Muscle layer of duodenum (tissue), 2 donors: ENCODE data around the gene ALS2CL.

Source experiments
- H3K27ac ChIP-seq: one replicate; pipeline ENCODE4 v1.7.0; 2013; ENCODE audit warnings: mild to moderate bottlenecking, low read length
- H3K27me3 ChIP-seq: one replicate; pipeline ENCODE4 v1.7.0; 2013; ENCODE audit warnings: low read depth, mild to moderate bottlenecking, control low read depth, low read length
- H3K36me3 ChIP-seq, 2 donors: one replicate each; pipeline ENCODE4 v1.7.0; 2013; ENCODE audit warnings: low read length in 2 of 2, control low read depth in 1 of 2, mild to moderate bottlenecking in 1 of 2; ENCODE audit not compliant: insufficient read depth in 2 of 2, control insufficient read depth in 1 of 2
- H3K4me1 ChIP-seq, 2 donors: one replicate each; pipeline ENCODE4 v1.7.0; 2013; ENCODE audit warnings: low read length in 2 of 2, mild to moderate bottlenecking in 2 of 2, control low read depth in 1 of 2, moderate library complexity in 1 of 2; ENCODE audit not compliant: insufficient read depth in 2 of 2, control insufficient read depth in 1 of 2
- H3K4me3 ChIP-seq, 2 donors: one replicate each; pipeline ENCODE4 v1.7.0; 2013; ENCODE audit warnings: low read length in 2 of 2, low read depth in 1 of 2, mild to moderate bottlenecking in 1 of 2
- H3K9me3 ChIP-seq, 2 donors: one replicate each; pipeline ENCODE4 v1.7.0; 2013; ENCODE audit warnings: low read length in 2 of 2, control low read depth in 1 of 2, mild to moderate bottlenecking in 1 of 2; ENCODE audit not compliant: control insufficient read depth in 1 of 2
- donor health status: healthy.

The ALS2CL gene

GRCh38 chr3:46666453-46666845 lies 27.0 kb downstream of the ALS2CL start:
- Histone ChIP-seq H3K27ac (no peak overlapping the region), H3K4me3 (no peak overlapping the region), H3K4me1 (peaks cover 0 to 16% of the 10 kb centered on the region in 2 donors), H3K9me3 (no peaks in the 10 kb centered on the region), H3K27me3 (no peaks in the 10 kb centered on the region), H3K36me3 (no peaks in the 10 kb centered on the region)

- Histone ChIP-seq H3K27me3 (no peaks in the 10 kb centered on the region), H3K27ac (no peak overlapping the region), H3K36me3 (no peaks in the 10 kb centered on the region), H3K4me1 (peaks cover 0 to 16% of the 10 kb centered on the region in 2 donors), H3K4me3 (no peak overlapping the region), H3K9me3 (no peaks in the 10 kb centered on the region)
These were observed 27.6 kb downstream of the ALS2CL start for GRCh38 chr3:46665763-46666452.

GRCh38 chr3:46664971-46665762 lies 28.3 kb downstream of the ALS2CL start:
- Histone ChIP-seq H3K9me3 (no peaks in the 10 kb centered on the region), H3K36me3 (no peaks in the 10 kb centered on the region), H3K4me3 (no peak overlapping the region), H3K4me1 (peaks cover 0 to 16% of the 10 kb centered on the region in 2 donors), H3K27me3 (no peaks in the 10 kb centered on the region), H3K27ac (no peak overlapping the region)

GRCh38 chr3:46664188-46664970 lies 29.1 kb downstream of the ALS2CL start:
- no peak overlapping the region for H3K4me3 ChIP-seq
- no peaks in the 10 kb centered on the region for H3K36me3 ChIP-seq
- H3K4me1 ChIP-seq = peaks cover 0 to 16% of the 10 kb centered on the region in 2 donors
- H3K9me3 ChIP-seq = no peaks in the 10 kb centered on the region
- H3K27ac ChIP-seq = no peak overlapping the region
- H3K27me3 ChIP-seq = no peaks in the 10 kb centered on the region

GRCh38 chr3:46663591-46664135 lies 29.8 kb downstream of the ALS2CL start:
- no peaks in the 10 kb centered on the region for H3K27me3 ChIP-seq
- no peaks in the 10 kb centered on the region for H3K9me3 ChIP-seq
- H3K4me3 ChIP-seq = no peak overlapping the region
- H3K36me3 ChIP-seq = no peaks in the 10 kb centered on the region
- no peak overlapping the region for H3K27ac ChIP-seq
- H3K4me1 ChIP-seq = peaks cover 0 to 16% of the 10 kb centered on the region in 2 donors

GRCh38 chr3:46662771-46663551 lies 30.5 kb downstream of the ALS2CL start:
- H3K36me3 ChIP-seq = no peaks in the 10 kb centered on the region
- H3K4me3 ChIP-seq = no peak overlapping the region
- no peaks in the 10 kb centered on the region for H3K27me3 ChIP-seq
- no peak overlapping the region for H3K27ac ChIP-seq
- no peaks in the 10 kb centered on the region for H3K9me3 ChIP-seq
- H3K4me1 ChIP-seq = peaks cover 0 to 16% of the 10 kb centered on the region in 2 donors

- Histone ChIP-seq H3K27me3 (no peaks in the 10 kb centered on the region), H3K4me3 (no peak overlapping the region), H3K4me1 (peaks cover 0 to 16% of the 10 kb centered on the region in 2 donors), H3K36me3 (no peaks in the 10 kb centered on the region), H3K9me3 (no peaks in the 10 kb centered on the region), H3K27ac (no peak overlapping the region)
These were observed 31.4 kb downstream of the ALS2CL start for GRCh38 chr3:46661776-46662766.

GRCh38 chr3:46660543-46661523 lies 32.6 kb downstream of the ALS2CL start:
- Histone ChIP-seq H3K36me3 (no peaks in the 10 kb centered on the region), H3K27ac (no peak overlapping the region), H3K27me3 (no peaks in the 10 kb centered on the region), H3K4me3 (no peak overlapping the region), H3K4me1 (peaks cover 0 to 16% of the 10 kb centered on the region in 2 donors), H3K9me3 (no peaks in the 10 kb centered on the region)

- Histone ChIP-seq H3K4me1 (peaks cover 0 to 16% of the 10 kb centered on the region in 2 donors), H3K36me3 (no peaks in the 10 kb centered on the region), H3K9me3 (no peaks in the 10 kb centered on the region), H3K4me3 (no peak overlapping the region), H3K27me3 (no peaks in the 10 kb centered on the region), H3K27ac (no peak overlapping the region)
These were observed 33.5 kb downstream of the ALS2CL start for GRCh38 chr3:46660003-46660402.
